BLaER1 treated with 17β-estradiol and CSF1 and Interleukin-3, amounts not matched to agents 10 nM and 100 nM (cell line): ENCODE results near the gene USP31.

Source experiments
- H3K27ac ChIP-seq, 11 experiments: shearing (Covaris generic); formaldehyde crosslinking; 2 replicates each; pipeline ENCODE4 v1.8.1; 2022
- H3K27me3 ChIP-seq, 11 experiments: shearing (Covaris generic); formaldehyde crosslinking; 2 replicates each; pipeline ENCODE4 v1.8.1; 2022
- H3K36me3 ChIP-seq, 11 experiments: shearing (Covaris generic); formaldehyde crosslinking; 2 replicates each; pipeline ENCODE4 v1.8.1; 2022
- H3K4me1 ChIP-seq, 10 experiments: shearing (Covaris generic); formaldehyde crosslinking; 2 replicates each; pipeline ENCODE4 v1.8.1; 2022
- H3K4me2 ChIP-seq, 11 experiments: shearing (Covaris generic); formaldehyde crosslinking; 2 replicates each; pipeline ENCODE4 v1.8.1; 2022
- H3K4me3 ChIP-seq, 10 experiments: shearing (Covaris generic); formaldehyde crosslinking; 2 replicates each; pipeline ENCODE4 v1.8.1; 2022
- H3K9ac ChIP-seq, 11 experiments: shearing (Covaris generic); formaldehyde crosslinking; 2 replicates each; pipeline ENCODE4 v1.8.1; 2022
- H3K9me3 ChIP-seq, 11 experiments: shearing (Covaris generic); formaldehyde crosslinking; replicated peaks in 1 of 11; 2 replicates each; pipeline ENCODE4 v1.8.1; 2022
- H4K20me1 ChIP-seq, 11 experiments: shearing (Covaris generic); formaldehyde crosslinking; 2 replicates each; pipeline ENCODE4 v1.8.1; 2022
- Cebpa-rat ChIP-seq, 11 experiments: shearing (Covaris generic); IDR thresholded peaks; 2 replicates each; pipeline ENCODE4 v1.8.1; 2022

USP31 gene

DNA sequence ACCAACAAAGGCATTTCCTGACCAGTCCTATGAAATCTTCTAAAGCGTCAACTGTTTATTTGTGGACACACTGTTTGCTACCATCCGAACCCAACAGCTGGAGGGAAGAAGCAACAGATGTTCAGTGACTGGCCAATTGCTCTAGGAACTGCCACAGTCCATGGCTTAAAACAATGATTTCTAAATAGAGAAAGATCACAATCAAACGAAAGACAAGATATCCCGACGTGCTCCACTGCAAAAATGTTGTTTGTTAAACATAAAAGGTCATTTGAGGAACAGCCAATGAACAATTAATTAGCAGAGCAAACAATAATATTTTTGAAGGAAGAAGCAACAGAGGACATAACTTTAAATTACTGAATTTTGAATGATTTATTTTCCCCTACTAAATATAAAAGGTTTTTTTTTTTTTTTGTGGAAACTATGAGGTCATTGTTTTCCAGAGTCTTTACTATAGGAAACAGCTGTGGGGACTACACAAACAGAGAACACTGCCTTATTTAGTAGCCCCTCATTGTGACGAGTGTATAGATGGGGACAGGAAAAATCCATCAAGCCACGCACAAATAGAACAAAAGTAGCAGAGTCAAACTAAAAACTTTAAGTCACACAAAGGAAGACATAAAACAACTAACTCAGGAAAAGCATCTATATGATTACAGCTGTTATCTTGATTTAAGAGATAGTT, 17.2 kb downstream of the USP31 start:
- peaks cover 16 to 31% (median 23%) of the 10 kb centered on the region in 11 experiments for H3K9me3 ChIP-seq
- H3K36me3 ChIP-seq, result peaks cover 0 to 10% (median 4%) of the 10 kb centered on the region in 11 experiments; a peak in 7 of 22 replicates
- H3K4me2 ChIP-seq, result peak overlapping the region; percentile 22 to 79 (median 51); a peak in 20 of 22 replicates
- peak overlapping the region in 2 of 10 experiments; percentile 2 to 24; a peak in 3 of 20 replicates for H3K4me3 ChIP-seq
- peaks cover 12 to 53% (median 33%) of the 10 kb centered on the region in 10 experiments for H3K4me1 ChIP-seq
- H3K27me3 ChIP-seq, result no peaks in the 10 kb centered on the region
- peak overlapping the region in 5 of 11 experiments; percentile 6 to 58 (median 53); a peak in 10 of 22 replicates for H3K27ac ChIP-seq
- no peak for TF ChIP-seq Cebpa-rat (IDR thresholded peaks at IDR 0.05)
- peak overlapping the region in 2 of 11 experiments; percentile 30 to 35; a peak in 4 of 22 replicates for H3K9ac ChIP-seq
- peaks cover 0 to 43% (median 0%) of the 10 kb centered on the region in 11 experiments; a peak in 11 of 22 replicates for H4K20me1 ChIP-seq

DNA sequence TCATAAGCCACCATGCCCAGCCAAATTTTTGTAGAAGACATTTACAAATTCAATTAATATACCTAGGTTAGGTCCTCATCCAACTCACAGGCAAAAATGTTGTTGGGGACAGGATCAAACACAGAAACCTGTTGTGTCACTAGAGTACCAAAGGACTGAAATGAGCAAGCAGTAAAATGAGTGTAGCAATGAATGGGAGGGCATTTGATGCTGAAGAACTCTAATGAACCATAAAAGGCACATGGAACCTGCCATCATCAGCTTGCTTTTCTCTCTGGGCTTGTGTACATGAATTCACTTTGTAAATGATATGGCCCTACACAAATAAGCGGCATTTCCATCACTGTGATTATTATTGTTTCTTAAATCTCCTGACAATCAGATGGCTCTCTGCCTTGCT, 17.8 kb downstream of the USP31 start:
- Histone ChIP-seq H3K27ac (peak overlapping the region in 5 of 11 experiments; percentile 6 to 58 (median 53); a peak in 8 of 22 replicates), H3K27me3 (no peaks in the 10 kb centered on the region)
- TF ChIP-seq Cebpa-rat (IDR thresholded peaks at IDR 0.05), result no peak

GRCh38 chr16:23131036-23131435, 18.2 kb downstream of the USP31 start:
- Histone ChIP-seq H3K27me3 (no peaks in the 10 kb centered on the region), H4K20me1 (peaks cover 0 to 43% (median 0%) of the 10 kb centered on the region in 11 experiments; a peak in 11 of 22 replicates), H3K4me3 (no peak overlapping the region), H3K4me2 (peak overlapping the region in 10 of 11 experiments; percentile 22 to 79 (median 54); a peak in 18 of 22 replicates), H3K27ac (peak overlapping the region in 4 of 11 experiments; percentile 51 to 58 (median 54); a peak in 7 of 22 replicates), H3K36me3 (no peaks in the 10 kb centered on the region), H3K4me1 (peaks cover 13 to 50% (median 33%) of the 10 kb centered on the region in 10 experiments), H3K9ac (no peak overlapping the region), H3K9me3 (peaks cover 5 to 21% (median 13%) of the 10 kb centered on the region in 11 experiments; a peak in 21 of 22 replicates)
- no peak for TF ChIP-seq Cebpa-rat (IDR thresholded peaks at IDR 0.05)

More for the DNA sequence above, 17.8 kb downstream of the USP31 start:
- Histone ChIP-seq H3K4me3 (peak overlapping the region in 1 of 10 experiments; percentile 24; a peak in 2 of 20 replicates), H4K20me1 (peaks cover 0 to 43% (median 0%) of the 10 kb centered on the region in 11 experiments; a peak in 11 of 22 replicates), H3K9ac (peak overlapping the region in 2 of 11 experiments; percentile 30 to 35; a peak in 4 of 22 replicates), H3K4me1 (peaks cover 12 to 50% (median 33%) of the 10 kb centered on the region in 10 experiments), H3K36me3 (peaks cover 0 to 3% (median 0%) of the 10 kb centered on the region in 11 experiments; a peak in 1 of 22 replicates), H3K4me2 (peak overlapping the region; percentile 22 to 79 (median 51); a peak in 20 of 22 replicates), H3K9me3 (peaks cover 9 to 25% (median 17%) of the 10 kb centered on the region in 11 experiments)

GRCh38 chr16:23129686-23130085, 19.6 kb downstream of the USP31 start:
- peaks cover 0 to 8% (median 0%) of the 10 kb centered on the region in 11 experiments; a peak in 5 of 22 replicates for H3K9me3 ChIP-seq
- TF ChIP-seq Cebpa-rat (IDR thresholded peaks at IDR 0.05), result no peak
- no peak overlapping the region for H3K4me3 ChIP-seq
- H3K4me1 ChIP-seq, result peaks cover 27 to 58% (median 43%) of the 10 kb centered on the region in 10 experiments
- peaks cover 0 to 50% (median 5%) of the 10 kb centered on the region in 11 experiments; a peak in 12 of 22 replicates for H4K20me1 ChIP-seq
- H3K4me2 ChIP-seq, result peak overlapping the region in 1 of 11 experiments; percentile 13; a peak in 1 of 22 replicates
- H3K36me3 ChIP-seq, result no peaks in the 10 kb centered on the region
- no peak overlapping the region for H3K27ac ChIP-seq
- no peaks in the 10 kb centered on the region for H3K27me3 ChIP-seq
- no peak overlapping the region for H3K9ac ChIP-seq

DNA sequence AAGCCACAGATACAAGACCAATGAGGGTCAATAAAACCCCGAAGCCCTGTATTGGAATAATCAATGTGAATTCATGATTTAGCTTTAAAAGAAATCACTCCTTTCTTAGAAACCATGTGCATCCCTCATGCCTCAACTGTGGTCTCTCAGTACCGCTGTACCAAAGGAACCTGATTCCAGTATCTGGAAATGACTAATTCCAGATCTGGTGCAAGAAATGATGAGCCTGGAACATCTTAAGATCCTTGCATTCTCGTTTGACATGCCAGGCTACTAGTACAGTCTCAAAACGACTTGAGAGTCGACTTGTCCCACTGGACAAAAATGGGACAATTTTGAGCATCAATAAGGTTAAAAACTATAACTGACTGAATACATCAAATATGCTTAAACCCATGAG, 21.2 kb downstream of the USP31 start:
- TF ChIP-seq Cebpa-rat (IDR thresholded peaks at IDR 0.05), result no peak
- H4K20me1 ChIP-seq, result peaks cover 0 to 54% (median 5%) of the 10 kb centered on the region in 11 experiments; a peak in 12 of 22 replicates
- H3K9me3 ChIP-seq, result peaks cover 0 to 15% (median 7%) of the 10 kb centered on the region in 11 experiments; a peak in 14 of 22 replicates
- 0 out of 22 replicates have a peak, but pooled peaks cover 0 to 3% (median 0%) of the 10 kb centered on the region in 11 experiments for H3K36me3 ChIP-seq
- no peak overlapping the region for H3K27ac ChIP-seq
- H3K9ac ChIP-seq, result no peak overlapping the region
- H3K27me3 ChIP-seq, result no peaks in the 10 kb centered on the region
- peaks cover 27 to 48% (median 38%) of the 10 kb centered on the region in 10 experiments for H3K4me1 ChIP-seq
- H3K4me3 ChIP-seq, result no peak overlapping the region
- H3K4me2 ChIP-seq, result no peak overlapping the region

GRCh38 chr16:23125277-23125676, 24.0 kb downstream of the USP31 start:
- Histone ChIP-seq H3K27me3 (no peaks in the 10 kb centered on the region), H3K9me3 (peaks cover 0 to 24% (median 17%) of the 10 kb centered on the region in 11 experiments; a peak in 15 of 22 replicates), H3K9ac (no peak overlapping the region), H3K36me3 (0 out of 22 replicates have a peak, but pooled peaks cover 0 to 5% (median 0%) of the 10 kb centered on the region in 11 experiments), H3K27ac (no peak overlapping the region), H4K20me1 (peaks cover 0 to 51% (median 8%) of the 10 kb centered on the region in 11 experiments; a peak in 12 of 22 replicates), H3K4me3 (no peak overlapping the region), H3K4me2 (peak overlapping the region in 9 of 11 experiments; percentile 0 to 45 (median 25); a peak in 12 of 22 replicates), H3K4me1 (peaks cover 4 to 24% (median 17%) of the 10 kb centered on the region in 10 experiments; a peak in 19 of 20 replicates)
- TF ChIP-seq Cebpa-rat (IDR thresholded peaks at IDR 0.05), result no peak

- Histone ChIP-seq H3K4me1 (peaks cover 4 to 24% (median 15%) of the 10 kb centered on the region in 10 experiments; a peak in 18 of 20 replicates), H3K27me3 (no peaks in the 10 kb centered on the region), H4K20me1 (peaks cover 0 to 54% (median 10%) of the 10 kb centered on the region in 11 experiments; a peak in 13 of 22 replicates), H3K9me3 (peaks cover 0 to 24% (median 17%) of the 10 kb centered on the region in 11 experiments; a peak in 15 of 22 replicates), H3K36me3 (0 out of 22 replicates have a peak, but pooled peaks cover 0 to 5% (median 0%) of the 10 kb centered on the region in 11 experiments), H3K9ac (no peak overlapping the region), H3K27ac (no peak overlapping the region), H3K4me2 (no peak overlapping the region), H3K4me3 (no peak overlapping the region)
- TF ChIP-seq Cebpa-rat (IDR thresholded peaks at IDR 0.05), result no peak
These were observed 24.9 kb downstream of the USP31 start for GRCh38 chr16:23124315-23124714.

DNA sequence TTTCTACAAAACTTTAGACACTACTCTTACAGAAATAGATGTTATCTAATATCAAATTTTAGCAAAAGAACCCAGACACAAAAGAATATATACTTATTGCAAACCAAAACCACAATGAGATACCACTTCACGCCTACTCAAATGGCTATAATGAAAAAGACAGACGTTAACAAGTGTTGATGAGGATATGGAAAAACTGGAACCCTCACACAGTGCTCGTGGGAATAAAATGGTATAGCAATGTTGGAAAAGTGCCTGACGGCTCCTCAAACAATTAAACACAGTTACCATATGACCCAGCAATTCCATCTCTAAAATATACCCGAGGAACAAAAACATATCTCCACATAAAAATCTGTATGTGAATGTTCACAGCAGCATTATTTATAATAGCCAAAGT, 27.1 kb downstream of the USP31 start:
- peaks cover 0 to 5% (median 0%) of the 10 kb centered on the region in 11 experiments; a peak in 1 of 22 replicates for H3K36me3 ChIP-seq
- peaks cover 4 to 24% (median 14%) of the 10 kb centered on the region in 10 experiments; a peak in 18 of 20 replicates for H3K4me1 ChIP-seq
- H3K4me3 ChIP-seq, result no peak overlapping the region
- peaks cover 0 to 24% (median 17%) of the 10 kb centered on the region in 11 experiments; a peak in 15 of 22 replicates for H3K9me3 ChIP-seq
- peaks cover 0 to 52% (median 15%) of the 10 kb centered on the region in 11 experiments; a peak in 14 of 22 replicates for H4K20me1 ChIP-seq
- H3K27ac ChIP-seq, result no peak overlapping the region
- no peak overlapping the region for H3K4me2 ChIP-seq
- H3K27me3 ChIP-seq, result no peaks in the 10 kb centered on the region
- TF ChIP-seq Cebpa-rat (IDR thresholded peaks at IDR 0.05), result no peak
- no peak overlapping the region for H3K9ac ChIP-seq
